GM21360 (cell line): ENCODE data around the gene SVOPL.

ENCODE experiments used
- ATAC-seq: cut with Tn5 transposase; IDR thresholded peaks from one replicate; pipeline ENCODE4 v1.9.1; 2021; ENCODE audit warnings: mild to moderate bottlenecking, moderate library complexity; ENCODE audit not compliant: unreplicated experiment

SVOPL gene

DNA sequence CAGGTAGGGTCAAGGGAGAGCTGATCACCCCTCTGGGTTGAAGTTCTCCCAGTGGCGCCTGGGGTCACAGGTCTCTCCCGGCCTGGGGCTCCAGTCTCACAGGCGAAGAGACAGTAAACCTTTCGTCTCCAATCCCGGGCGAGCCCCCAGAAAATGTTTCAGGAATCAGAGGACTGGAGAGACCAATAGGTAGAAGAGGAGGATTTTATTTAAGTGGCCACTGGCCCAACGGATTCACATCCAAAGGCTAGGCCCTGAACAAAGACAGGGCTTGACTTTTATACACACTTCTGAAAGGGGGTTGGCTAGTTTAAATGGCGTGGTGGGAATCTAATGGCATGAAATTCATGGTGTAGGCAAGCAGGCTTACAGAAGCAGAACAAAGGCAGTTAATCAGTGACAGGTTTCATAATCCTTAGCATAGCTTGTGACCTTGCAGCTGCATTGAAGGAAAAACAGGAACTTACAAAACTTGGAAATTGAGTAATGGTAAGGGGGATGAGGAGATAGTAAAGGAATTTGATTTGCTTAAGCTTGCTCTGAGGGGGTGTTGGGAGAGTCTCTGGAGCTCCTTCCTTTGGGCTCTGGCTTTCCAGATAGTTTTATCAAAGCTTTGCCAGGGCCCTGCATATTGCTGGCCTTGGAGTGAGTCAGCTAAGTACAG lies 135.6 kb downstream of the SVOPL start:
- ATAC-seq, result no peak

DNA sequence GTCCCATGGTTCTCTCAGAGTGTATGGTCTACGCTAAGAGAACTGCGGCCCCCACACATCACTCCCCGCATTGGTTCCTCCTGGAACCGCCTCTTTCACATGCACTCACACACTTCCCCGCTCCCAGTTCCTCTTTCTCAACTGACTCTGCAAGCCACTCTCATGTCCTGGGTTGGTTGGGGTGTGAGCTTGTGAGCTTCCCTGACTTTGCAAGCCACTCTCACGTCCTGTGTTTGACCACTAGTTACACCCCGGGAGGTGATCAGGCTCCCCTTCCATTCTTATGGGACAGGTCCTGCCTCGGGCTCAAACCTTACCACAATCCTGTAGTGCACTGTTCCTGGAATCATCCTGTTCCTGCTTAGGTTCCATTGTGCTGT lies 136.1 kb downstream of the SVOPL start:
- no peak for ATAC-seq

DNA sequence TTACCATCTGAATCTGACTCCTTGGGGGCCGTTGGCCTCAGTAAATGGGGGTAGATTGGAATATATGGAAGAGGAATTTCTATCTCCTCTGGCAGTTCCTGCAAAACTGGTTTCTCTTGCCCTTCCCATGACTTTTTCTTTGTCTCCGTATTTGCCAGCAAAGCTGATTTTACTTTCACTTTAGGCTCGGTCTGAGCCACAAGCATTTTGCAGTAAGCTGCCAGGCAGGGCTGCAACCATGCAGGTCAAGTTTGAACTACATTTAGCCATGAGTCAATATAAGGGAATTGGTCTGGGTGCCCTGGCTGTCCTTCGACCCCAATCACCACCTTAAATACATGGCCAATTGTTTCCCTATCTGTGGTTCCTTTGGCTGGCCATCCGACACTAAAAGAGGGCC lies 136.8 kb downstream of the SVOPL start:
- ATAC-seq, result no peak

DNA sequence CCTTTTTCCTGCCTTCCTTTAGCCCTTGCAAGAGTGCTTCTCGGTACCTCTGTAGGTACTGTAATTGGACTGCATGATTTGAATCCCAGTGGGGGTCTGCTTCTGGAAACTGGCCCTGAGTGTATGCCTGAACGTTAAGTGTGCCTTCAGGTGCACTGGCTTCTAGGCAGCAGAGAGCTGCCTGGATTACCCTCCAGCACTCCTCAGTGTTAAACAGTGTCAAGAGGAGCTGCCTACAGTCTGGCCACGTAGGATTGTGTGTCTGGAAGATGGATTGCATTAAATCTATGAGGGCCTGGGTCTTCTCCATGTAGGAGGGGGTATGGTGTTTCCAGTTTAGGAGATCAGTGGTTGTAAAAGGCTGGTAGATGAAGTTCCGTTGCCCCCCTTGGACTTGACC lies 137.4 kb downstream of the SVOPL start:
- ATAC-seq, result no peak

DNA sequence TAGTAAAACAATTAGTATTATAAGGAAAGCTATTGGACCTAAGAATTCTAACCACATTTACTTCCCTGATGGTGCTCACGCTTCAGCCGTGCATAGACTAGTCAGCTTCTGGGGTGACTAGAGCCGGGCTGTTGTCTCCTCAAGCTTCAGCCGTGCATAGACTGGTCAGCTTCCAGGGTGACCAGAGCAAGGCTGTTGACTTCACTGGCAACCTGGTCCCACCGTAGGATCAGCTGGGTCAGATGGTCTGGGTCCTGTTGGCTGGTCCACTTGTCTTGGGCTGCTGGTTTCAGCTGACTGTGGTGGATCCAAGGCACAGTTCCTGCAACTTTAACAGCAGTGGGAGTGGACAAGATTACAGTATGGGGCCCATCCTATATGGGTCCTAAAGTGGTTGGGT lies 141.7 kb downstream of the SVOPL start:
- no peak for ATAC-seq

DNA sequence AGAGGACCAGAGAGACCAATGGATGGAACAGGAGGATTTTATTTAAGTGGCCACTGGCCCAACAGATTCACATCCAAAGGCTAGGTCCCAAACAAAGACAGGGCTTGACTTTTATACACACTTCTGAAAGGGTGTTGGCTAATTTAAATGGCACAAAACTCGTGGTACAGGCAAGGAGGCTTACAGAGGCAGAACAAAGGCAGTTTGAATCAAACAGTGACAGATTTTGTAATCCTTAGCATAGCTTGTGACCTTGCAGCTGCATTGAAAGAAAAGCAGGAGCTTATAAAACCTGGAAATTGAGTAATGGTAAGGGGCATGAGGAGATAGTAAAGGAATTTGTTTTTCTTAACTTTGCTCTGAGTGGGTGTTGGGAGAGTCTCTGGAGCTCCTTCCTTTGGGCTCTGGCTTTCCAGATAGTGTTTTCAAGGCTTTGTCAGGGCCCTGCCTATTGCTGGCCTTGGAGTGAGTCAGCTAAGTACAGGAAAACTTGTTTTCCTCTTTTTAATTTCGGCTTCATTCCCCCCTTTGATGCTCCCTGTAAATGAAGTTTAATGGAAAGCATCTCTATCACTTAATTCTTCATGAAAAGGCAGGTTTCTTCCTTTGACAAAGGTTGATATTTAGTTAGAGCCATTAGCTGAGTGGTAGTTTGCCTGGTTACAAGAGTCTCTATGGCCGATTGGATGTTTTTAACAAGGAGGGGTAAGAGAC lies 144.2 kb downstream of the SVOPL start:
- no peak for ATAC-seq

DNA sequence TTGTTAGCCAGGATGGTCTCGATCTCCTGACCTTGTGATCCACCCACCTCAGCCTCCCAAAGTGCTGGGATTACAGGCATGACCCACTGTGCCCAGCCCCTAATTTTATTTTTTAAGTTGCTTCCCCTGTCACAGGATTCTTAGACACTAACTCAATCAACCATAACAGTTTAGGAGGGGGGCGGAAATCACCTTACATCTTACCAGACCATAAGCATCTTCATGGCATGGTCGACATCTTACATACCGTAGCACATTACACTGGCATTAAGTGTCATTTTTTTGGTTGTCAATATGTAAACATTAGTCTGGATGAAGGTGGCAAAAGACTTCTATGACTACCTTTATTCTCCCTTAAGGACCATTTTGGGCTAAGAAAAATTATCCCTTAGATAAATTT lies 145.5 kb downstream of the SVOPL start:
- no peak for ATAC-seq

DNA sequence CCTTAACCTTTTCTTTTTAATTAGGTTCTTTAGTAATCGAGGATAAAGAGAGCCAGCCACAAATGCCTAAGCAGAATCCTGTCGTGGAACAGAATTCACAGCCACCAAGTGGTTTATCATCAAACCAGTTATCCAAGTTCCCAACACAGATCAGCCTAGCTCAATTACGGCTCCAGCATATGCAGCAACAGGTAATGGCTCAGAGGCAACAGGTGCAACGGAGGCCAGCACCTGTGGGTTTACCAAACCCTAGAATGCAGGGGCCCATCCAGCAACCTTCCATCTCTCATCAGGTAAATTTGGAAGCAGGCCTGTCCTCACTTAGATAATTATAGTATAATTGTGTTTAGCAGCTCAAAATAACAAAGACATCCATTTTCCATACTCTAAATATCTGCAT lies 146.5 kb downstream of the SVOPL start:
- no peak for ATAC-seq

DNA sequence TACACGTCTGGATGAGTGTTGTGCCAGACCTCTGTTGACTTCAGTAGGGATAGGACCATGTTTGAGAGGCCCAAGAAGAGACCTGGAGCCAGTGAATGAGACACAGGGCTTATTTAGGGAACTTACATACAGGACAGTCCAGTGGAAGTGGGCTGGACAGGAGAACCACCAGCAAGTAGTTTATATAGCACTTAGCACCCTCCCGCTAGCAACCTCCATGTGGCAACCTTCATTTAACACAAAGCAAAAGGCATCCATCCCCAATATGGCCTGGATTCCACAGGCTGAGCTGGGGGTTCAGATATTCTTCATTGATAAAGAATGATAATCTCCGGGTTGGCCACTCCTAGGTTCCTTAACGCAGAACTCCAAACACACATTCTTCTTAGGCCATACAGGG lies 147.4 kb downstream of the SVOPL start:
- ATAC-seq, result no peak

DNA sequence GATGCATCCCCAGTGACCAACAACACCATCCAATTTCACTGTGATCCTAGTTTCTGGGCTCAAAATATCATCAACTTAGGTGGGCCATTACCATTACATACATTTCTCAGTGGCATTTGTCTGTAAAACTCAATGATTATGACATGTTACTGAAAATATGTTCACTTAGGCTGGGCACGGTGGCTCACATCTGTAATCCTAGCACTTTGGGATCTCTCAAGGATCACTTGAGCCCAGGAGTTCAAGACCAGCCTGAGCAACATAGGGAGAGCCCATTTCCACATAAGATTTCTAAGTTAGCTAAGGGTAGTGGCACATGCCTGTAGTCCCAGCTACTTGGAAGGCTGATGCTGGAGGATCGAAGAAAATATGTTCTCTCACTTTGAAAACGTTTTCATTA lies 150.1 kb downstream of the SVOPL start:
- no peak for ATAC-seq

DNA sequence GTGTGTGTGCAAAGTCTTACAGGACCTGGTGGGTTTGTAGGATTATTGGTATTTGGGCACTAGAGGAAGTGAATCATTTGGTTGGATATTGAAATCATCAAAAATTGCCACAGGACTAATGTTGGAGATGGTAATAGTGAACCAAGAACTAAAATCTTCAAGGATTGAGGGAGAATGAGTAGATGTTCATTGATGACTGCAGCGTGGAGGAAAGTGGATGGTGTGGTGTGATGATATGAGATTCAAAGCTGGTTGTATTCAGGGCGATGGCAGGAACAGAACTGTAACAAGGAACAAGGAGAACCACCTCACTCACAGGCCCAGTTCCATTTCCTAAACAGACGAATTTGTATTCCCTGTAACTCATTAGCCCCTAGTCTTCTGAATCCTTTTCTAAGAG lies 150.8 kb downstream of the SVOPL start:
- ATAC-seq, result no peak

DNA sequence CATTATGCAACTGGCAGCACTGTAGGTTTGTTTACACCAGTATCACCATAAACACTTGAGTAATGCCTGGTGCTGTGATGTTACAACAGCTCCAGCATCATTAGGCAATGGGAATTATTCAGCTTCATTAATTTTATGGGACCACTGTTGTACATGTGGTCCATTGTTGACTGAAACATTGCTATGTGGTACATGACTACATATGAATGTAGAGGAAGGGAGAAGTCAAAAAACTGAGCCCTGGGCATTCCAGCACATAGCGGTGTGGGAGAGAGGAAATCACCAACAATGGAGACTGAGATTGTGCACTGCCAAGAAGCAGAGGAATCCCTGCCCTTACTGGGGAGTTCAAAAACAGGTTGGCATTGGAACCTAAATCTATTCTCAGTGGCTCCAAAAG lies 152.1 kb downstream of the SVOPL start:
- no peak for ATAC-seq

DNA sequence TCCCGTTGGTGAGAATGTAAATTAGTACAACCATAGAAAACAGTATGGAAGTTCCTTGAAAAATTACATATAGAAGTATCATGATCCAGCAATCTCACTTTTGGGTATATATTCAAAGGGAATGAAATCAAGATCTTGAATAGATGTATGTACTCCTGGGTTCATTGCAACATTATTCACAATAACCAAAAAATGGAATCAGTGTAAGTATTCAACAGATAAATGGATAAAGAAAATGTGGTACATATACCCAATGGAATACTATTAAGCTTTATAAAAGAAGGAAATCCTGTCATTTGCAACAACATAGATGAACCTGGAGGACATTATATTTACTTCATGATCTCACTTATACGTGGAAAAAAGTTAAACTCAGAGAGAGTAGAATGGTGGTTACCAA lies 154.3 kb downstream of the SVOPL start:
- no peak for ATAC-seq

DNA sequence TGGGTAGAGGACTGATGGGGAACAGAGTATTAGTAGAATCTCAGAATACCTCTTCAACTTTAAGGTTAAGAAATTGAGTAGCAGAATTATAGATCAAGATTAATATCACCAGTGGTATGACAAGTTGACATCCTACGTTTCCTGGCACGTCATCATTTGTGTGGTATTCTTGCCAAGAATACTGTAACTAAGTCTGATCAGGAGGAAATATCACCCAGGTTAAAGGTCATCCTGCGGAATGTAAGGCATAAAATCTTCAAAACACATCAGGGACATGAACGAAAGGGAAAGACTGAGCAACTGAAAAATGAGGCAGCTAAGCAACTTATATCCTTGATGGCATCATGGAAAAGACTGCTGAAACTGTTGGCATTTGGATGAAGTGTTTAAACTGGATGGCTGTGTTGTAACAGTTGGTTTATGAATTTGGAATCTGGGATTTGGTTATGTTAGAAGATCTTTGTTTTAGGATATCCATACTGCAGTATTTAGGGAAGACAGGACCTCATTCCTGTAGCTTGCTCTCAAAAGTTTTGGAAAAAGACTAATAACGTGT lies 155.0 kb downstream of the SVOPL start:
- no peak for ATAC-seq

DNA sequence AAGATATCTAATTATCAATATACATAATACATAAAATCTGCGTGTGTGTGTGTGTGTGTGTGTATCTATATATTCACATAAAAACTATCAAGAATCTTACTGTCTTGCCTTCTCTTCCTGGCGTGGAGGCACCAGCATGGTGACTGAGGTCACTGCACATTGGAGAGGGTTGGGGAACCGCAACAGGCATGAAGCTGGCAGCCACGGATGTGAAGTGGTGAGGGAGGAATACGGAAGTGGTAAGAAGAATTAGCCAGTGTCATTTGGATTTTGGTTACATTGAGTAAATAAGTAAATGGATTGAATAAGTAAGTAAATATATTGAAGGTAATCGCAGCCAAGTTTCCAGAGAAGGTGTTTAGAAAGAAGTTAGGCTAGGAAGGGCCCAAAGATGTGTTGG lies 156.0 kb downstream of the SVOPL start:
- ATAC-seq, result no peak
